UCSD-AML1 (cell line): ENCODE results near the gene EEF1B2.
A peak's percentile ranks its signal among the peaks of the same experiment; 100 is the strongest.
"Not testable (repeated sequence)": the region's sequence is repeated elsewhere in the genome, so short reads cannot be mapped to it uniquely, and the experiment has no call there.

Experiments used
- DNase-seq: peaks from one replicate; lab custom pipeline; 2025; ENCODE audit not compliant: unreplicated experiment; lab: John Stamatoyannopoulos, UW

EEF1B2 gene

DNA sequence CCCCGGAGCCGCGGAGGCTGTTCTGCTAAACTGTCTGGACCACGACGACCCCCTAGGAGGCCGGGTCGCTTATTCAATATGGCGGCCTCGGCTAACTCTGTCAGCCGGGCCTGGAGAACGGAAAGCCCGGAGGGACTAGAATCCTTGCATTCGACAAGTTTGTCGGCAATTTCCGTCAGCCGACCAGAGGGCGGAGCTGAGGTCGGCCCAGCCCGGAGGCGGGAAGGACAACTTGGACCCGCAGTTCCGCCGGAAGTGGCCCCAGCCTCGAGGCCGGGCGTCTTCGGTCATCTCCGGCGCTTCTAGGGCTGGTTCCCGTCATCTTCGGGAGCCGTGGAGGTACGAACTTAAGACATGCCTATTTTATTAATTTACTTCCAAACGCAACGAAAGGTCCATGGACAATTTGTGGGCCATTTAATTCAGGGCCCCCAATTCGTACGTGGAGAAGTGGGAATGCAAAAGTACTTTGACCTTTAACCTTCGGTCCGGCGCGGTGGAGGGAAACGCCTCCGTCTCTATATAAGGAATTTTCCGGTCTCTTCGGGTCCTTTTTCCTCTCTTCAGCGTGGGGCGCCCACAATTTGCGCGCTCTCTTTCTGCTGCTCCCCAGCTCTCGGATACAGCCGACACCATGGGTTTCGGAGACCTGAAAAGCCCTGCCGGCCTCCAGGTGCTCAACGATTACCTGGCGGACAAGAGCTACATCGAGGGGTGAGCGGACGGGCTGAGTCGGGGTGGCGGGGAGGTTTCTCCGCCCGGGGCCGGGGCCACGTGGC lies at the start of gene EEF1B2, which contains the start of gene NDUFS1:
TSS of gene EEF1B2 (plus strand) at position 550 of the 779 bp plus-strand sequence. CDS start at position 635, 85 bp downstream.
TSS of gene NDUFS1 (minus strand) at position 99 of the 779 bp plus-strand sequence. CDS start 5,766 bp downstream, outside the sequence.
- peak; percentile 98 for DNase-seq

DNA sequence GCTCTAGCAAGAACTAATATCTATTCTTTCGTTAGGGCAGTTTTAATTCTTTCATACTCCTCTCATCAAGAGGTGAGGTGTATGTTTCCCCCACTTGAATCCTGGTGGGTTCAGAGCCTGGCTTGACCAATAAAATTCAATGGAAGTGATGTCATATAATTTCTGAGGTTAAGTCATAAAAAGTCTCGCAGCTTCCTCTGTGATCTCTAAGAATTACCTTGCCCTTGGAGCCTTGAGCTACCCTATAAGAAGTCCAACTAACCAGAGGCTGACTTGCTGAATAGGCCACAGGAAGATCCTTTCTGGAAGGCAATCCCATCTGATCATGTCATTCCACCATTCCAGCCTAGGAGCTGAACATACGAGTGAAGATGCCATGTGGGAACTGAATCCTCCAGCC lies 47.6 kb upstream of the EEF1B2 start:
- DNase-seq = no peak

DNA sequence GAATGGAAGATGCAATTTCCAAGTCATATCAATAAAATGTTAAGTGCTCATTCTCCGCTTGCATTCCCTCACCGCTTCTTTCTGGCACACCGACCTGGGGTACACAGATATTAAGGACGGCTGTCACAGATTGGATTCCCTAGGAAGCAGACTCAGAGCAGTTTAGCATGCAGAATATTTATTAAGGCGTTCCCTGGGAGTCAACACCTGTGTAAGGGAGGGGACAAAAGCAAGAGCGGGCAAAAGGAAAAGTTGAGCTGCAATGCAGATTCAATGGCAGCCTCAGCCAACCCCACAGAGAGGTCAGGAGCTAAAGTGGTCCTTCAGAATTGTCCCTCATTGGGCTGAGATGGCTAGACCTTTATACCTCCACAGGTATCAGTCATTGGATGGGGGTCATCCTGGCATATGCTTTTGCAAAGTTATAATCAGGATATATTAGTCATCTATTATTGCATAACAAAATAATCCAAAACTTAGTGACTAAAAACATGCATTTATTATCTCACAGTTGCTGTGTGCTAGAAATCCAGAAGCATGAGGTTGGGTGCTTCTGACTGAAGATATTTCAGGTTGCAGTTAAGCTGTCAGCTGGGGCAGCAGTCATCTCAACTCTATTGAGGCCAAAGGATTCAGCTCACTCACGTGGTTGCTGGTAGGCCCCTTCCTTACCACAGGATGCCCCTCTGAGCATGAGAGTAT lies 46.7 kb upstream of the EEF1B2 start:
- no peak for DNase-seq

DNA sequence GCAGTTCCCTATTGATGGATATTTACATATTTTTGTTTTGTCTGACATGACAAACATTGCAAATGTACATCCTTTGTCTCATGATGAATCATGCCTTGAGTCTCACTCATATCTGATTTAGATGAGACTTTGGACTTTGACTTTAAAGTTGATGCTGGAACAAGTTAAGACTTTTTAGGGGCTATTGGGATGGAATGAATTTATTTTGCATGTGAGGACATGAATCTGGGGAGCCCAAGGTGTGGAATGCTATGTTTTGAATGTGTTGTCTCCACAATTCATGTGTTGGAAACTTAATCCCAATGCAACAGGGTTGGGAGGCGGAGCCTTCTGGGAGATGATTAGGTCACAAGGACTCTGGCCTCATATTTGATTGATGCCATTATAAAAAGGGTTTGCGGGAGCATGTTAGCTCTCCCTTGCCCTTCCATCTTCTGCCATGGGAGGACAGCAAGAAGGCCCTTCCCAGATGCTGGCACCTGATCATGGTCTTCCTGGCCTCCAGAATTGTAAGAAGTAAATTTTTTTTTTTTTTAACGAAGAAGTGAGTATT lies 44.6 kb upstream of the EEF1B2 start:
- DNase-seq = no peak

DNA sequence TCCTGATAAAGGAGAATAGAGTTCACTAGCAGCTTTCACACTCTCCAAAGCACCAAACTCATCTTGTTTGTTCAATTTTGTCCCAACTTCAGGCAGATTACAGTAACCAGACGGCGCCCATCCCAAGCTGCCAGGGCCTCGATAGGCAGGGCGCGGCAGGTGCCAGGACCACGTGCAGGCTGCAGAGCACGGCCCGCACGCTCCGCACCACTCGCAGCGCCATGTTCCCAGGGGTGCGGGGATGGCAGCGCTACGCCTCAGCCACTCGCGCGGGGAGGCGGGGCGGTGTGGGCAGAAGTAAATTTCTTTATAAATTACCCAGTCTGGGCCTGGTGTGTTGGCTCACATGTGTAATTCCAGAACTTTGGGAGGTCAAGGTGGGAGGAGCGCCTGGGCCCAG lies 43.4 kb upstream of the EEF1B2 start:
- no peak for DNase-seq

DNA sequence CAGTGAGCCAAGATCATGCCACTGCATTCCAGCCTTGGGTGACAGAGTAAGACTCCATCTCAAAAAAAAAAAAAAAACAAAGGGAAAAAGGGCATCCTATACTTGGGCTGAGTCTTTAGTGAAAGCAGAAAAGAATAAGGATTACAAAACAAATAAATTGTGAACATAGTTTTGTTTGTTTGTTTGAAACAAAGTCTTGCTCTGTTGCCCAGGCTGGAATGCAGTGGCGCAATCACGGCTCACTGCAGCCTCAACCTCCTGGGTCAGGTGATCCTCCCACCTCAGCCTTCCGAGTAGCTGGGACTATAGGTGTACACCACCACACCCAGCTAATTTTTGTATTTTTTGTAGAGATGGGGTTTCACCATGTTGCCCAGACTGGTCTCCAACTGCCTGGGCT lies 37.1 kb upstream of the EEF1B2 start:
- not testable (repeated sequence) for DNase-seq

DNA sequence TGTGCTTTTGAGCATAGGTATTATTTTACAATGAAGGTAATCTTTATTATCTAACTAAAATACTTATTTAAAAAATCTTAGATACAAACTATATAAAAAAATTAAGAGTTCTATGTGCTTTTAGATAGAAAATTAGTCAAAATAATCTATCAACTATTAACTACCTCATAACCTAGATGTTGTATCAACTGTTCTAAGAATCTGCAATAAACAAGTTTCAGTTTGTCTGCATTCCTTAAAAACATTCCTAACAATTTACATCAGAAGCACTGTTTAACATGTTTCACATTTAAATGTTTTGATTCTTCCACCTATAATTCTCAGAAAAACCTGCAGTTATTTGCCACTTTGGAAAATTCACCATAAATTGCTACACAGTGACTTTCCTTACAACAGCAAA lies 33.8 kb upstream of the EEF1B2 start:
- no peak for DNase-seq

DNA sequence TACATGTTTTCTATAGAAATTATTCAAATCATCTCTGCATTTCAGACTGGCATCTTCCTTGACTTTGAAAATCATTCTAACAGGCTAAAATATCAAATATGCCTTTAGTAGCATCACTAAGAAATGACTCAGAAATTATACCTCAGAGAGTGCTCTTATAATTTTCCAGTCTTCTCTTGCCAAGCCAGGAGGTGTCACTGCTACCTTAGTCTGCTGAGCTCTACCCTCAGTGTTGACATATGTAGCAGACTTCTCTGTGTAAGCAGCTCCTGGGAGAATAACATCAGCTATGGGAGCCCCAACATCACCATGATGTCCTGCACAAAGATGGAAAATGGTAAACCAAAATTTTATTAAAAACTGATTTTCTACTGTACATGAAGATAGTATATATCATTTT lies 32.0 kb upstream of the EEF1B2 start:
- DNase-seq = no peak

DNA sequence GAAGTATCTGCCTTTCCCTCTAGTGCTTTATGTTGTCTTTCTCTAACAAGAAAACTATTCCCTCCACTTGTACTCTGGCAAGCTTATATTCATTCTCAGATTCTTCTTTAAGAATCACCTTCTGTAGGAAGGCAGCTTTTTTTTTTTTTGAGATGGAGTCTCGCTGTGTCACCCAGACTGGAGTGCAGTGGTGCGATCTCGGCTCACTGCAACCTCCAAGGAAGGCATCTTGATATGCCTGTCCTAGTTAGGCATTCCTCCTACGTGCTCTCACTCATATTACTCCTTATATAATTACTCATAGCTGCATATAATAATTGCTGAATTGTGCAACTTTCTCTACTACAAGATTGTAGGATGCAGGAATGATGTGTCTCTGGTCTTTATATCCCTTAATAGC lies 16.2 kb upstream of the EEF1B2 start:
- no peak for DNase-seq

DNA sequence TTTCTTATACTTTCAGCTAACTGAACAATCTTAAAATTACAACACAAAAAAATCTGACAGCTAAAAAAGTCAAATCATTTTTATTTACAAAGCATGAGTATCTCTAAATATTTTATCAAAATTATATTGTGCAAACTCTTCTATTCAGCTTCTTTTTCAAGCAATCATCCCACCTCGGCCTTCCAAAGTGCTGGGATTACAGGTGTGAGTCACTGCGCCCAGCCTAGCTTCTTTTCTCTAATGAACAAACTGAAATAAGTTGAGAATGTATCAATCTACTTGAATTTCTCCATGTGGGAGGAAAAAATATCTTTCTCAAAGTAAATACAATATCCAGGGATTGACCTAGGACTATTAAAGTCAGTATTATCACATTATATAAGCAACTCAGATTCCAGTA lies 15.3 kb upstream of the EEF1B2 start:
- DNase-seq = no peak

DNA sequence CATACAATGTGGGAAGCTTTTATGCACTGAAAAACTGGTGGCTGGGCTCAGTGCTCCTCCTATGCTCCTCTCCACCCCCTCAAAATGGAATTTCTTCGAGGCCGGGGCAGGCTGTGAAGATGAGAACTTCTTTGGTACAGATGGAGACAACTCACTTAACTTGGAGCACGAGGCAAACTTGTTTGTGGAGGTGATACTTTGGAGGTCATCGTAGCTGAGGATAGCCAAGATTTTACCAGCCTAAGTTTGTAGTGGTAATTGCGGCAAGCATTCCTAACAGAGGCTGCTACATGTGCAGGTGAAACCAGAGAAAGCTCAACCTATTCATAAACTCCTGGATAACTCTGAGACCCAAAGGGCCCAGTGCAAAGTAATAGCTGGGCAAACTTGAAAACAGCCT lies 14.0 kb upstream of the EEF1B2 start:
- DNase-seq = no peak

DNA sequence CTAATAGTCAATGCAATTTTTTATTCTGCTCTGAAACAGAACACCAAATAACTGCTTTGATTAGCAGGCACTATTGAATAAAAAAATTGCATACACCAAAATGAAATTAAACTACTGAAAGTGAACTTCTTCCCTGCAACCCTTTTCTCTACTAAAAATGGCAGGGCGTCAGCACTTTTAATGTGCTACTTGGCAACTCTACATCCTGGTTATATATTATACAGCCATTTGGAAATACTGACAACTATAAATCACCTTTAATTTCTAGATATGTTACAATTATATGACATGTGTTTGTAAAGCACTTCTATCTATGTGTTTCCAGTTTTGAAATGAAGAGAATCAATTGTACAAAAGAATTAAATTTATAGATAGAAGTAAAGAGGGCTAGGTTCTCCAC lies 10.4 kb upstream of the EEF1B2 start:
- no peak for DNase-seq

DNA sequence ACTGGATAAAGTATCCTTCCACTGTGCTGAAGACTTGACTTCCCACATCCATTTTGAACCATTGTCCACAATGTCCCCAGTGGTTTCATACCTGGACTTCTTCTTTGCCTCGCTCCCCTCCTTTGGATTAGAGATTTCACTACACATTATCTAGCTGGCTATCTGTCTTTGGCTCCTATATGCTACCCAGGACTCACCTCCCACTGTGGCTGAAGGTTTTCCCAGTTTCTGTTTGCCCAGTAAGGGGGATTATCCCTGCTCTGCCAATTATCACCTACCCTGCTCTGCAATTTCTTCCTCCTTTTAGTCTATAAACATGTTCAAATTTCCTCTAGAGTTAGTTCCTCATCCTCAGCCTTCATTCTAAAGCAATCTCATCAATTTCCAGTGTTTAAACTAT lies 9.5 kb upstream of the EEF1B2 start:
- no peak for DNase-seq

DNA sequence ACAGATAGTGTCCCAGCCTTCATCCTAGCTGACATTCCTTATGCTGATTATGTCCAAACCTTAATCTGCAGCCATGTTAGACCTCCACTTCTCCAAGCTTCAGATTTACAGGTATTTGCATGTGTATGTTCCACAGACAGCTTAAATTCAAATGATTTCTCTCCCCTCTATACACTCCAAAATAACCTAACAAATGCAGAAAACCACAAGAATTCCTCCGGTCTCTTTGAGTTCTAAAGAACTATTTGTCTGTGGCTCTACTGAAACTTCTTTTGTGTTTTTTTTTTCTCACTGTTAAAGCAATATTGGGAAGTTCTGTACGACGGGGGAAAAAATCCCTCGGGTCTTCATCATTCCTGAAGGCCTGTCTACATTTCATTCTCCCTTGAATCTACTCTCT lies 9.1 kb upstream of the EEF1B2 start:
- no peak for DNase-seq

DNA sequence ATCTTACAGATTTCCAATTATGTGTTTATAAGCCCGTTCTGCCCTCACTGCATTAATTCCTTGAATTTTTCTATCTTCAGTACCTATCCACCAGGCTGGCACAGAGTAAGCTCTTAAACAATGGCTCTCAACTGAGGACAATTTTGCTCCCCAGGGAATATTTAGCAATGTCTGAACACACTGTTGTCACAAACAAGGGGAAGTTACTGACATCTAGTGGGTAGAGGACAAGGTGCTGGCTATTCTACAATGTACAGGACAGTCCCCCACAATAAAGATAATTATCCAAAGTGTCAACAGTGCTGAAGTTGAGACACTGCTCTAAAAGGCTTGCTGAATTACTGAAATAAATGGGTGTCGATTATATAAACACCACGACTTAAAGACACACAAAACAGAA lies 5.5 kb upstream of the EEF1B2 start:
- DNase-seq = no peak

DNA sequence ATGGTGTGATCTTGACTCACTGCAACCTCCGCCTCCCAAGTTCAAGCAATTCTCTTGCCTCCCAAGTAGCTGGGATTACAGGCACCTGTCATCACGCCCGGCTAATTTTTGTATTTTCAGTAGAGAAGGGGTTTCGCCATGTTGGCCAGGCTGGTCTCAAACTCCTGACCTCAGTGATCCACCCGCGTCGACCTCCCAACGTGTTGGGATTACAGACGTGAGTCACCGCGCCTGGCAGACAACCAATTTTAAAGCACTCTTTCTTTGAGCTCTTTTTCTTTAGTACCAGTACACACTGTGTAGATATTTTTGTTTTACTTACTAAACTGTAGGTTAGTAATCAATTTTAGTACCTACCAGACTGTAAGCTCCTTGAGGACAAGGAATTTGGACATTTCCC lies 2.7 kb upstream of the EEF1B2 start:
- DNase-seq = not testable (repeated sequence)

DNA sequence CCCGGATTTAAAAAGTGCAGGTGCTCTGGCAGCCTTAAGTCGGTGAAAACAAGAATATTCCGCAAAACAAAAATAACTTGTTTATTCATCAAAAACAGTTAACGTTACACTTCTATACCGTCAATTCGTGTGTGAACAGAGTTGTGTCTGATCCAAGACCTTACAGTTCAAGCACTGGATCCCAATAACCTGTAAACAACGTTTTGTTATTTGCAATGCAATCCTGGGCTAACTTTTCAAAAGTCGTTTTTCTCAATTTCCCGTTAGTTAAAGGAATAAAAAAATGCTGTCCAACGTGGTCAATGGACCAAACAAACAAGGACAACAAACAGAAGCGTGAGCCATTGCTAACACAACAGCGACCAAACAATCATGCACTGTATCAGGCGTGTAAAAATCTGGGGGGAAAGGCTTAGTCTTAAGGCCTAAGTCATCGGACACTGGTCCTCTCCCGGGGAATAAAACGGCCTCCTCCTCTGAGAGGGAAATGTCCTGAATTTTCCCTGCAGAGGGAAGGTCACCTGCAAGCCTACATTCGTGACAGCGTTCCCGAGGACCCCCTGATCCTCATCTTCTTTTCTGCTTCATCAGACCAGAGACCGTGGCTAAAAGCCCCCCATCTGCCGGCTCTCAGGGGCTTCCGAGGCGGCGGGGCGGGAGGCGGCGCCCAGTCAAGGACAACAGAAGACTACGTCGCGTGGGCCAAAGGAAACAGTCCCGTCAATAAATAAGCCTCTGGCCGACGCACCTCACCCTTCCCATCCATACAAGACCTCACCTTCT lies 941 bp upstream of the EEF1B2 start:
- no peak for DNase-seq

DNA sequence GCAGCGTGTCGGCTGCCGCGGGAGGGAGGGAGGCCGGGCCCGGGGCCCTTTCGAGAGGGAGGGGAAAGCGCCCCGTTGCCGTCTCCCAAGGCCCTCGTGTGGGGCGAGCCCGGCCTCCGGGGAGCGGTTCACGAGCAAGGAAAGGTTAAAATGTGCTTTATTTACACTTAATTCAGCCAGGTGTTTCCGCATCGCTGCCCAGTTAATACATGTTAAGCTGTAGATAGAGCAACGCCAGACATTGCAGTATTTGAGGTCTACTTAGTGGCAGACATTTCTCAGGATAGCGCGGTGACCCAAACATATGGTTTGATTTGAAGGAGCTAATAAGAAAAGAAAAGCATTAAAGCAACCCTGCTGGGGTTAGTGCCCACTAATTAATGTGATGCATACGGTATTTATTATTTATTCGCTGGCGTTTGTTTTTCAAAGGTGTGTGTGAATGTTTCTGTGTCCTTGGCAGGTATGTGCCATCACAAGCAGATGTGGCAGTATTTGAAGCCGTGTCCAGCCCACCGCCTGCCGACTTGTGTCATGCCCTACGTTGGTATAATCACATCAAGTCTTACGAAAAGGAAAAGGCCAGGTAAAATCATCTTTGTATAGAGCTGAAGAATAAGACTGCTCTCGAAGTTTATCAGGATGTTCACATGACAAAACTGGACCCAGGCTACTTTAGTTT lies 571 bp downstream of the EEF1B2 start:
- DNase-seq = no peak

DNA sequence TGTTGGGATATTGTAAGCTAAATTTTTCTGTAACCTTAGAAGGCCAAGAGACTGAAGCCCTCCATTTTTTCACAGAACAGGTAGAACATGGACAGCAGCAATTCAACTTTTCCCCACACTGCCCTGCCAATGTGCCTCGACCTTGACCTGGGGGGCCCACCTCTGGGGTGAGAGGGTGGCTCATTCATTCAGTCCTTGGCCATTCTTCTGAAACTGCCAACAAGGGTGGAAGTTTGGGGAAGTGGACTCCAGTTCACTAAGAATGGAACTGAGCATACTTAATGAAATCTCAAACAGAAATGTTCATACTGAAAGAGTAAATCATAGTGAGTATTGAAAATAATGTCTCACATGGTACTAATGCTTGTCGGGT lies 1.1 kb downstream of the EEF1B2 start:
- no peak for DNase-seq

DNA sequence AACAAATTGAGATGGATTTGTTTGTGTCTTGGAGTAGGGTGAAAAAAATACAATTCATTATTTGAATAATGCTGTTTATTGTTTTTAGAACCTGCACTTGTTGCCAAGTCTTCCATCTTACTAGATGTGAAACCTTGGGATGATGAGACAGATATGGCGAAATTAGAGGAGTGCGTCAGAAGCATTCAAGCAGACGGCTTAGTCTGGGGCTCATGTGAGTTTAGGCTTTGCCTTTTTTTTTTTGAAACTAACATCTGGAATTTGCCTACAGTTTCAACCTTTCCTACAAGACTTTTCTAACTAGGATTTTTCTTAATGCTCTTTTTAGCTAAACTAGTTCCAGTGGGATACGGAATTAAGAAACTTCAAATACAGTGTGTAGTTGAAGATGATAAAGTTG lies 2.7 kb downstream of the EEF1B2 start:
- not testable (repeated sequence) for DNase-seq
